Hepatocyte (in vitro differentiated cells): Measurements from ENCODE around the gene SYNJ2. TPM values are rescaled to one million over a fixed set of nuclear protein-coding genes. Genes with fewer than 3 reads are reported as not detected.

Experiments
- DNase-seq: peaks from one replicate; pipeline ENCODE4 v3.0.0-alpha.2; 2016; ENCODE audit warnings: low spot score
- H2AFZ ChIP-seq: fragments of 200-600 bp; sonication (generic); 2 replicates; pipeline ENCODE4 v1.6.0; 2016; ENCODE audit warnings: antibody characterized with exemption, mild to moderate bottlenecking
- H3K27ac ChIP-seq: fragments of 200-600 bp; sonication (generic); 2 replicates; pipeline ENCODE4 v1.5.1; 2016; ENCODE audit warnings: mild to moderate bottlenecking
- H3K27me3 ChIP-seq: fragments of 200-600 bp; sonication (generic); 2 replicates; pipeline ENCODE4 v1.6.1; 2016
- H3K36me3 ChIP-seq: fragments of 200-600 bp; sonication (generic); replicated peaks from 2 replicates; pipeline ENCODE4 v1.5.1; 2016; ENCODE audit warnings: low read depth; ENCODE audit not compliant: insufficient read depth
- H3K4me1 ChIP-seq: fragments of 200-600 bp; sonication (generic); 2 replicates; pipeline ENCODE4 v1.5.1; 2016; ENCODE audit warnings: mild to moderate bottlenecking, moderate library complexity; ENCODE audit not compliant: insufficient read depth
- H3K4me2 ChIP-seq: fragments of 200-600 bp; sonication (generic); 2 replicates; pipeline ENCODE4 v1.6.0; 2016
- H3K4me3 ChIP-seq: fragments of 200-600 bp; sonication (generic); 2 replicates; pipeline ENCODE4 v1.5.1; 2016; ENCODE audit warnings: mild to moderate bottlenecking
- H3K79me2 ChIP-seq: fragments of 200-600 bp; sonication (generic); 2 replicates; pipeline ENCODE4 v1.6.0; 2017; ENCODE audit warnings: mild to moderate bottlenecking
- H3K9me2 ChIP-seq: fragments of 200-600 bp; sonication (generic); replicated peaks from 2 replicates; pipeline ENCODE4 v1.6.0; 2017; ENCODE audit warnings: mild to moderate bottlenecking; ENCODE audit not compliant: insufficient read depth
- H3K9me3 ChIP-seq: fragments of 200-600 bp; sonication (generic); 2 replicates; pipeline ENCODE4 v1.5.1; 2016; ENCODE audit warnings: low read depth, mild to moderate bottlenecking
- H4K20me1 ChIP-seq: fragments of 200-600 bp; sonication (generic); 2 replicates; pipeline ENCODE4 v1.6.0; 2016; ENCODE audit warnings: mild to moderate bottlenecking; ENCODE audit not compliant: insufficient read depth, poor library complexity, severe bottlenecking
- EZH2 ChIP-seq: fragments of 200-600 bp; sonication (generic); IDR thresholded peaks from 2 replicates; pipeline ENCODE4 v1.6.1; 2016; ENCODE audit warnings: antibody characterized with exemption, mild to moderate bottlenecking, borderline replicate concordance
- EZH2phosphoT487 ChIP-seq: fragments of 200-600 bp; sonication (generic); IDR thresholded peaks from one replicate; pipeline ENCODE4 v1.6.1; 2018; ENCODE audit warnings: antibody characterized with exemption, mild to moderate bottlenecking, low read depth, moderate library complexity; ENCODE audit not compliant: unreplicated experiment, severe bottlenecking
- WGBS: methylation state at CpG from one replicate; pipeline ENCODE4 v1.1.6; 2016; ENCODE audit warnings: low lambda C conversion rate; ENCODE audit errors: missing lambda C conversion rate; 5-methylcytosine and 5-hydroxymethylcytosine counted together
- polyA plus RNA-seq: library from polyadenylated mRNA; unstranded; fragments of >200 nt; fragmentation: Nextera tagmentation; extraction: Ambion mirVana; gene quantifications from 2 replicates; pipeline ENCODE4 v1.2.1, GENCODE V29; 2016
- total RNA-seq: library from RNA; depleted of rRNA; stranded (reverse); fragments of >200 nt; gene quantifications from 2 replicates; pipeline ENCODE4 v1.2.3, GENCODE V29; 2014
- TF ChIP-seq, protein P1 (sequence below): fragments of 200-600 bp; sonication (generic); IDR thresholded peaks from 2 replicates; pipeline ENCODE4 v1.5.1; 2016; ENCODE audit warnings: antibody characterized with exemption, mild to moderate bottlenecking; ENCODE audit not compliant: poor library complexity

The SYNJ2 gene
- total and polyA plus RNA-seq, 2 experiments from 2014 or later: 15.4 to 21.4 TPM

DNA sequence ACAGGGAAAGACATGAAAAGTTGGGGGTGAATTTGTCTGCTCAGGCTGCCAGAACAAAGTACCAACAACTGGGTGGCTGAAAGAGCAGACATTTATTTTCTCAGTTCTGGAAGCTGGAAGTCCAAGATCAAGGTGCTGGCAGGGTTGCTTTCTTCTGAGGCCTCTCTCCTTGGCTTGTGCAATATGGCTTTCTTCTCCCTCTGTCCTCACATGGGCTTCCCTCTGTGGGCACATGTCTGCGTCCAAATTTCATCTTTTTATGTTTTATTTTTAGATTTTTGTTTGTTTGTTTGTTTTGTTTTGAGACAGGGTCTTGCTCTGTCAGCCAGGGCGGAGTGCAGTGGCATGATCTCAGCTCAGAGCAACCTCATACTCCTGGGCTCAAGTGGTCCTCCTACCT, 6.2 kb upstream of the SYNJ2 start:
- H3K9me2 ChIP-seq: no peaks in the 10 kb centered on the region
- no peak overlapping the region for H3K4me3 ChIP-seq
- no peaks in the 10 kb centered on the region for H3K4me1 ChIP-seq
- H3K27ac ChIP-seq: no peak overlapping the region
- no peaks in the 10 kb centered on the region for H3K79me2 ChIP-seq
- H3K9me3 ChIP-seq: no peaks in the 10 kb centered on the region
- no peak overlapping the region for H2AFZ ChIP-seq
- 96% methylated on average over 2 of the region's 2 CpGs for WGBS
- no peak overlapping the region for H3K4me2 ChIP-seq
- no peaks in the 10 kb centered on the region for H4K20me1 ChIP-seq
- H3K36me3 ChIP-seq: no peaks in the 10 kb centered on the region
- TF ChIP-seq EZH2phosphoT487 (no peak), EZH2 (no peak)
- TF ChIP-seq, protein P1, sequence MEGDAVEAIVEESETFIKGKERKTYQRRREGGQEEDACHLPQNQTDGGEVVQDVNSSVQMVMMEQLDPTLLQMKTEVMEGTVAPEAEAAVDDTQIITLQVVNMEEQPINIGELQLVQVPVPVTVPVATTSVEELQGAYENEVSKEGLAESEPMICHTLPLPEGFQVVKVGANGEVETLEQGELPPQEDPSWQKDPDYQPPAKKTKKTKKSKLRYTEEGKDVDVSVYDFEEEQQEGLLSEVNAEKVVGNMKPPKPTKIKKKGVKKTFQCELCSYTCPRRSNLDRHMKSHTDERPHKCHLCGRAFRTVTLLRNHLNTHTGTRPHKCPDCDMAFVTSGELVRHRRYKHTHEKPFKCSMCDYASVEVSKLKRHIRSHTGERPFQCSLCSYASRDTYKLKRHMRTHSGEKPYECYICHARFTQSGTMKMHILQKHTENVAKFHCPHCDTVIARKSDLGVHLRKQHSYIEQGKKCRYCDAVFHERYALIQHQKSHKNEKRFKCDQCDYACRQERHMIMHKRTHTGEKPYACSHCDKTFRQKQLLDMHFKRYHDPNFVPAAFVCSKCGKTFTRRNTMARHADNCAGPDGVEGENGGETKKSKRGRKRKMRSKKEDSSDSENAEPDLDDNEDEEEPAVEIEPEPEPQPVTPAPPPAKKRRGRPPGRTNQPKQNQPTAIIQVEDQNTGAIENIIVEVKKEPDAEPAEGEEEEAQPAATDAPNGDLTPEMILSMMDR: no peak
- DNase-seq: no peak
- no peaks in the 10 kb centered on the region for H3K27me3 ChIP-seq

DNA sequence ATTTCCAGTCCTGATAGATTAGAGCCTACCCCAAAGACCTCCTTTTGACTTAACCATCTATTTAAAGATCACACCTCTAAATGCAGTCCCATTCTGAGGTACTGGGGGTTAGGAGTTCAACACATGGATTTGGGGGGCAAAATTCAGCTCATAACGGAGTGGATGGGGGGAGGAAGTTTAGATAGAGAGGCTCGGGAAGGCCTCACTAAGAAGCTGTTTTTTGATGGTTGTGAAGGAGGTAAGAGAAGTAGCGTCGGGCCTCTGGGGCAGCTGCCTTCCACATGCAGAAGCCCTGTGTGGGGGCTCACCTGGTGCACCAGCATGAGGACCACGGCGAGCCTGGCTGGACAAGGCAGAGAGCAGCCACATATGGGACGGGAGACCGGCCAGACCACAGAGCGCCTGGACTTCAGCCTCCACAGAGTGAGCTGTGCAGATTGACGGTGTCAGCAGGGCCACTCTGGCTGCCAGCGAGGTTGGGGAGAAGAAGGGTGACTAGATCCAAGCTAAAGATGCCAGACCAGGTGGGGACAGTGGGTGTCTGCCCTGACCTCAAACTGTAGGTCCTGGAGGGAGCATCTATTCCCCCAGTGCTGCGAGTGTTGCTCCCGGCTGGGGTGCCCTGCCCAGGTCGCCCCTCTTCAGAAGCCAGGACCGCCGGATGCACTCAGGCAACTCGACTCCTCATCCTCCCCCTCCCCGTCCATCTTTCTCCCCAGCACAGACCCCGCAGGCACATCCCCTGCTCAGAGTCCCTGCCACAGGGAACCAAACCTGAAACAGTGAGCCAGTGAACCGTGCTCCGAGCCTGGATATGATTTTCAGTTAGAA, 5.1 kb upstream of the SYNJ2 start:
- WGBS: 88% methylated on average over 21 of the region's 21 CpGs
- DNase-seq: no peak
- no peaks in the 10 kb centered on the region for H3K79me2 ChIP-seq
- no peak overlapping the region for H2AFZ ChIP-seq
- H3K27me3 ChIP-seq: no peaks in the 10 kb centered on the region
- no peaks in the 10 kb centered on the region for H3K9me2 ChIP-seq
- no peak overlapping the region for H3K4me3 ChIP-seq
- no peaks in the 10 kb centered on the region for H3K9me3 ChIP-seq
- no peaks in the 10 kb centered on the region for H4K20me1 ChIP-seq
- H3K4me2 ChIP-seq: no peak overlapping the region
- no peak overlapping the region for H3K27ac ChIP-seq
- no peaks in the 10 kb centered on the region for H3K36me3 ChIP-seq
- TF ChIP-seq EZH2: no peak
- no peak for TF ChIP-seq EZH2phosphoT487
- TF ChIP-seq, protein P1: no peak
- H3K4me1 ChIP-seq: no peaks in the 10 kb centered on the region

DNA sequence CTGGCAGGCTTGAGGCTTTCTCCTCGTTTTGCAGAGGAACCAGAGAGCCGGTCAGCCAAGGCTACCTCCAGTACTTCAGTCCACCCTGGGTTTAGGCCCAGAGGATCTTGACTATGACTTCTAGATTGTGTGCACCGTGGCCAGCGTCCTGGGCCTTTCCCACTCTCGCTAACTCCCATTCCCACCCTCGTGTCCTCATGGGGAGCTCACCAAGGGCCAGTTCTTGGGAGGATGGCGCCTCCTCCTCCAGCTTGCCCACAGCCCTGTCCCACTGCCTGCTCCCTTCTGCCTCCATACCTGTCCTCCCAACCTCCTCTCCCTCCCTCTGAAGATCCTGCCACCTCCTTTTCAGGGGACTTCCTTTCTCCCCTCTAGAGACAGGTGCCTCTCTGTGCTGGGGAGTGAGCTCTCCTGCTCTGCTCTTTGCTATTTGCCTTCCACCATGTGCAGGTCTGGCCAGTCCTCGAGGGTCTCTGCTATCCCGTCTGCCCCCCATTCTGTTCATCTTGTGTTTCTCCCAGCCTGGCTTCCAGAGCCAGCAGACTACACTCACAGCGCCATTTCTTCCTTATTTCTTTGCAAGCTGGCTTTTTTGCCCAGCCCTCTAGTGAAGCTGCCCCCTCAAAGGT, 4.4 kb upstream of the SYNJ2 start:
- H2AFZ ChIP-seq: no peak overlapping the region
- TF ChIP-seq, protein P1: no peak
- TF ChIP-seq EZH2: no peak
- no peak for TF ChIP-seq EZH2phosphoT487
- no peaks in the 10 kb centered on the region for H3K9me2 ChIP-seq
- no peaks in the 10 kb centered on the region for H3K36me3 ChIP-seq
- no peaks in the 10 kb centered on the region for H4K20me1 ChIP-seq
- no peaks in the 10 kb centered on the region for H3K4me1 ChIP-seq
- no peak overlapping the region for H3K4me3 ChIP-seq
- no peak overlapping the region for H3K27ac ChIP-seq
- H3K27me3 ChIP-seq: no peaks in the 10 kb centered on the region
- no peak for DNase-seq
- H3K4me2 ChIP-seq: no peak overlapping the region
- H3K9me3 ChIP-seq: no peaks in the 10 kb centered on the region
- WGBS: 89% methylated on average over 10 of the region's 10 CpGs
- H3K79me2 ChIP-seq: peaks cover 1% of the 10 kb centered on the region
